Keratinocyte (primary cell): ENCODE measurements around the gene DCDC2.

Source experiments
- EZH2 ChIP-seq: IDR thresholded peaks from one replicate; pipeline ENCODE4 v1.6.1; 2012; ENCODE audit warnings: inconsistent platforms, mild to moderate bottlenecking, low read length, moderate library complexity
- TF ChIP-seq, protein P1 (sequence below), 3 experiments: IDR thresholded peaks in 1 of 3; conservative IDR thresholded peaks in 1 of 3; optimal IDR thresholded peaks in 1 of 3; 2 replicates in 2 of 3; 3 replicates in 1 of 3; pipeline versions ENCODE3 to v1.5.1; 2011; ENCODE audit warnings: low read length in 3 of 3, mild to moderate bottlenecking in 3 of 3, moderate library complexity in 2 of 3, control low read depth in 1 of 3, inconsistent platforms in 1 of 3; ENCODE audit not compliant: insufficient read depth in 2 of 3; ENCODE audit errors: extremely low read depth in 1 of 3

DNA sequence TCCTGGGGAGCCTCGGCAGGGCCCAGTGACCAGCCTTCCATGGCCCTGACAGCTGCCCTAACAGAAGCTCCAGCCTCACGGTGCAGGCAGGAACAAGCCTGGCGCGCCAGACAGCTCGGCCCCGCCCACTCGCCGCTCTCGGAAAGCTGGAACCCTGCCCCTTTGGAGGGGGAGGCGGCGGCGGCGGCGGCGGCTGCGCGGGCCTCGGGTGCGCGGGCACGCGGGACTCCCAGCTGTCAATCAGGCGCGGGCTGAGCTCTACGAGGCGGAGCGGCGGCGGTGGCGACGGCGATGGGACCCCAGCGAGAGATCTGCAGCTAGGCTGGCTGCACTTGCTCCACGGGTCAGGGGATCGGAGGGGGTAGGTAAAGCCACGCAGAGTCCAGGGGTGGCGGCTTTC is 231.9 kb downstream of the DCDC2 start, which contains the start of gene NRSN1:
- TF ChIP-seq, protein P1, sequence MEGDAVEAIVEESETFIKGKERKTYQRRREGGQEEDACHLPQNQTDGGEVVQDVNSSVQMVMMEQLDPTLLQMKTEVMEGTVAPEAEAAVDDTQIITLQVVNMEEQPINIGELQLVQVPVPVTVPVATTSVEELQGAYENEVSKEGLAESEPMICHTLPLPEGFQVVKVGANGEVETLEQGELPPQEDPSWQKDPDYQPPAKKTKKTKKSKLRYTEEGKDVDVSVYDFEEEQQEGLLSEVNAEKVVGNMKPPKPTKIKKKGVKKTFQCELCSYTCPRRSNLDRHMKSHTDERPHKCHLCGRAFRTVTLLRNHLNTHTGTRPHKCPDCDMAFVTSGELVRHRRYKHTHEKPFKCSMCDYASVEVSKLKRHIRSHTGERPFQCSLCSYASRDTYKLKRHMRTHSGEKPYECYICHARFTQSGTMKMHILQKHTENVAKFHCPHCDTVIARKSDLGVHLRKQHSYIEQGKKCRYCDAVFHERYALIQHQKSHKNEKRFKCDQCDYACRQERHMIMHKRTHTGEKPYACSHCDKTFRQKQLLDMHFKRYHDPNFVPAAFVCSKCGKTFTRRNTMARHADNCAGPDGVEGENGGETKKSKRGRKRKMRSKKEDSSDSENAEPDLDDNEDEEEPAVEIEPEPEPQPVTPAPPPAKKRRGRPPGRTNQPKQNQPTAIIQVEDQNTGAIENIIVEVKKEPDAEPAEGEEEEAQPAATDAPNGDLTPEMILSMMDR (optimal IDR thresholded peaks at IDR 0.05 in 1 of 3, IDR thresholded peaks at IDR 0.05 in 1 of 3, conservative IDR thresholded peaks at IDR 0.05 in 1 of 3; ENCODE audit: extremely low read depth in 1 of 3, insufficient read depth in 2 of 3, low read length in 3 of 3): no peak
- TF ChIP-seq EZH2: no peak
